Left renal pelvis (tissue), 4 donors: Measurements from ENCODE around the gene CTAG1A. TPM values are rescaled to one million over a fixed set of nuclear protein-coding genes. Genes with fewer than 3 reads are reported as not detected.
"Not testable (repeated sequence)": the region's sequence is repeated elsewhere in the genome, so short reads cannot be mapped to it uniquely, and the experiment has no call there.

ENCODE experiments used
- DNase-seq, 4 donors: peaks; one replicate each; pipeline ENCODE4 v3.0.0-alpha.2; 2013; ENCODE audit warnings: low read depth in 4 of 4, low spot score in 3 of 4
- polyA plus RNA-seq, 4 donors: library from polyadenylated mRNA; unstranded; fragments of 120-200 nt; gene quantifications; one replicate each; pipeline ENCODE4 v1.2.1, GENCODE V29; 2013; ENCODE audit not compliant: insufficient read length in 4 of 4

CTAG1A gene
- polyA plus RNA-seq, 4 donors = not detected

DNA sequence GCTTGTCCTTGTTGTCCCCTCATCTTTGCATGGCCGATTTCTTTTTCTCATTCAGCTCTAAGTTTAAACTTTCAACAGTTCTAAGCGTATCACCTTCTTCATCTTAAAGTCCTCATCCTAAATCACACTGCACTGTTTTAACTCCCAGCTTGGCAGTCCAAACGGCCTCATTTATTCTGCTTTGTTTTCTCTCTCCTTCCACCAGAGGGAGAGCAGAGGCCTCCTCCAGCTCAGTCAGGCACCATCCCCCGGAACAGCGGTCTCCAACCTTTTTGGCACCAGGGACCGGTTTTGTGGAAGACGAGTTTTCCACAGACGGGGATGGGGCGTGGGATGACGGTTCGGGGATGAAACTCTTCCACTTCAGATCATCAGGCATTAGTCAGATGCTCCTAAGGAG, 14.6 kb upstream of the CTAG1A start:
- not testable (repeated sequence) for DNase-seq

DNA sequence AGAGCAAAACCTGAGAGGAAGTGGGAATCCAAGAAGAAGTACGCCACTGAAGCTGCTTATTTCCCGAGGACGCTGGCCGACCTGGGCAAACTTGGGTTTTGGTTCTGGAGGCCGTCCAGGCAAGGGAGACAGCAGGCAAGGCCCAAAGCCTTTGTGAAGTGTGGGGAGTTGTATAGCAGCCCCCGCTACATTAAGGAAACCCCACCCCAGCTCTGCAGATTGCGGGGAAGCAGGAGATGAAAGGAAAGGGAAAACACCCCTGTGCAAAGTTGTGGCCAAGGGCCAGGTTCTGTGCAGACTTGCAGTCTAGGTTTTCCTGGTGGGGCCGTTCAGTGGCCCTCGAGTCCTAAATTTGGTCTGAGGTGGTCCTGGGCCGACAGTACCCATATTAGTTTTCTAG, 11.9 kb upstream of the CTAG1A start:
- DNase-seq = not testable (repeated sequence)

DNA sequence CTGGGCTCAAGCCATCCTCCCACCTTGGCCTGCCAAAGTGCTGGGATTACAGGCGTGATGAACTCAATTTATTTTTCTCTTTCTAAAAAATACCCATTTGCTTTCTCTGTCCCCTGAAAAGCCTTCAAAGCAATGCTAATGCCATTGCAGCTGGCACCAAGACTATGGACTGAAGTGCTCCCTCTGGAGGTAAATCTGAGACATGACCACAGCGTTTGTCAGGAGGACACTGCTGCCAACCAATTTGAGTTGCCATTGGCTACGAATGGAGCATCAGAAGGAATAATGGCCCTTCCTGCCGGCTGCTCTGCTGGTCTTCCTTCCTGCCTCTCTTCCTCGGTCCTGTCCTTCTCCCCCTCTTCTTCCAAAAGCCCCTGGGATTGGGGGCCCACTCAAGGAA, 9.9 kb upstream of the CTAG1A start:
- not testable (repeated sequence) for DNase-seq

DNA sequence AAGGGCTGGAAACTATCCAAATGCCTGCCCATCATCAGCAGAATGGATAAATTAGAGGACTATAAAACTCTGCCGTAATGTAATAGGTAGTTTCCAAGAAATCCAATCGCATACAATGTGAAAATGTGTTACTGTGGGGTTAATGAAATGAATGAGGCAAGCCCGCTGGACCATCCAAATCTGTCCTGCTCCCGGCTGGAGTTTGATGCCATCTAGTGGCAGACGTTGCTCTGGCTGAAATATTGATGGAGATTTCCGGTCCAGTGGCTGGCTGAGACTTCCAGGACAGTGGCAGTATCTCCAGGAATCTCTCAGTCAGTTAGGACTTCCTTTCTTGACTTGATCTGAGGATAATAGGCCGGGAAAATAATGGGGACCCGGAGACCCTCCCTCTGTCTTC, 1.9 kb upstream of the CTAG1A start:
- not testable (repeated sequence) for DNase-seq

DNA sequence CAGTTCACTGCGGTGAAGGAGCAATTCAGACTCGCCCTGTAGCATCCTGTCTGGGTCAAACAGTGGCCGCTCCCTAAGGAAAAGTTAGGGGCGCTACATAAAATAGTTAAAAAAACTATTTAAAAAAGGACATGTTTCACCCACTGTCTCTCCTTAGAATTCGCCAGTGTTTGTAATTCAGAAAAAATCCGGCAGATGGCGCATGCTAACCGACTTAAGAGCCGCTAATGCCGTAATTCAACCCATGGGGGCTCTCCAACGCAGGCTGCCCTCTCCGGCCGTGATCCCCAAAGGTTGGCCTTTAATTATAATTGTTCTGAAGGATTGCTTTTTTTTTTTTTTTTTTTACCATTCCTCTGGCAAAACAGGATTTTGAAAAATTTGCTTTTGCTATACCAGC, 5.5 kb downstream of the CTAG1A start:
- not testable (repeated sequence) for DNase-seq

DNA sequence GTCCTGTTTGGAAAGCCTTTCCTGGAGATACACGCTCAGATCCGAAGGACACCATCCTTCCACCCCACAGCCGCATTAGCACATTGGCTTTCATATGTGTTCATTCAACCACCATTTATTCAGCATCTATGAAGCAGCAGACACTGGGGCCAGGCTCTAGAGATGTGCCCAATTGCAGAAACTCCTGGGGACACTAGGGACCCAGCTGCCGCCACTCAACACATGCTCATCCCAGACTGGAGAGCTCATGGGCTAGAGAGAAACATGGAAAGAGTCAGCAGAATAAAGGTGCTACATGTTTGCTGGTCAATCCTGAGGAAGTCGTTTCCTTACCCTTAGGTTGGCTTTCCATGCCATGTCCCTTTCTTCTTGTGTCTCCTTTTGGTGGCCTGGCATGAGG, 7.6 kb downstream of the CTAG1A start:
- no peak for DNase-seq

DNA sequence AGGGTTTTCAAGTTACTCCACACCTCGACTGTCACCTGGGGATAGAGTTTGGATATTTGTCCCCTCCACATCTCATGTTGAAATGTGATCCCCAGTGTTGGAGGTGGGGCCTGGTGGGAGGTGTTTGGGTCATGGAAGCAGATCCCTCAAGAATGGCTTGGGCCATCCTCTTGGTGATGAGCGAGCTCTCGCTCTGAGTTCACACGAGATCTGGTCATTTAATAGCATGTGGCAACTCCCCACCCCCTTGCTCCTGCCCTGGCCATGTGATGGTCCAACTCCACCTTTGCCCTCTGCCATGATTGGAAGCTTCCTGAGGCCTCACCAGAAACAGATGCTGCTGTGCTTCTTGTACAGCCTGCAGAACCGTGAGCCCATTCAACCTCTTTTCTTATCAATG, 8.3 kb downstream of the CTAG1A start:
- no peak for DNase-seq

DNA sequence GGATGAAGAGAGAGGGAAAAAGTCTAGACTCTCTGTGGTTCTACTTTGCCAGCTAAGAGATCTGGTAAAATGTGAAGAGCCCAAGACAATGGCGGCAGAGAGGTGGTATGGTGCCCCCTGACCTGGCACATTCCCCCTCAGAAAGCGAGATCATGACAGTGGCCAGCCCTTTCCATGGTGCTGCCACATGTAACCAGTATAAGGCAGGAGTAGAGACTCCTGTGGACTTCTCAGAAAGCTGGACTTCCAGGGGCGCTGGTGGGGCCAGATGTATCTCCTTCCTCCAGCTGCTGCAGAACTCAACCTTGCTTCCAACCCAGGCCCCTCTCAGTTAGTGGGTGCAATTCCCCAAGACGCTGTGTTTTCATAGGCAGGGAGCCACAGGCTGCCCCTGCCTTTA, 9.6 kb downstream of the CTAG1A start:
- no peak for DNase-seq

DNA sequence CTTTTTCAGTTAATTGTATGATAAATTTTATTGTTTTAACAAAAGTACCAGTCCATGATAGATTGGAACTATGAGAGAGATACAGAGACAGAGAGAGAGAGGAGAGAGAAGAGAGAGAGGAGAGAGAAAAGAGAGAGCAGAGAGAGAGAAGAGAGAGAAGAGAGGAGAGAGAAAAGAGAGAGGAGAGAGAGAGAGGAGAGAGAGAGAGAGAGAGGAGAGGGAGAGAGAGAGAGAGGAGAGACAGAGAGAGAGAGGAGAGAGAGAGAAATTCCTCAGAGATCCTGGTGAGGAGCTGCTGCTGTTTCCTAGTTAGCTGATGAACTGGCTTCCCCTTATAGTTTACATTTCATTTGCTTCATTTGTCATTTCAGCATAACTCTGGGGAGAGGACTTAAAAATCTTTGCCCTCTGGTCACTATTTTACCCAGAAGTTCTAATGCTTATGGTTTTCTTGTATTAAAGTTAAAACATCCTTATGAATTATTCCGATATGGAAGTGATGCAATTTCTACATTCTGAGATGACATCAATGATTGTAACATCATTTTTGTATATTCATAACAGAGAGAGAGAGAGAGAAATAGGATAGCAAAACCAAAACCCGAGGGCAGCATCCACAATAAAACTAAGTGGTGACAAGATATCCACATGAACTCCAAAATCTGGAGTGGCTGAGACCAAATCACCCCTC, 10.8 kb downstream of the CTAG1A start:
- DNase-seq = no peak

DNA sequence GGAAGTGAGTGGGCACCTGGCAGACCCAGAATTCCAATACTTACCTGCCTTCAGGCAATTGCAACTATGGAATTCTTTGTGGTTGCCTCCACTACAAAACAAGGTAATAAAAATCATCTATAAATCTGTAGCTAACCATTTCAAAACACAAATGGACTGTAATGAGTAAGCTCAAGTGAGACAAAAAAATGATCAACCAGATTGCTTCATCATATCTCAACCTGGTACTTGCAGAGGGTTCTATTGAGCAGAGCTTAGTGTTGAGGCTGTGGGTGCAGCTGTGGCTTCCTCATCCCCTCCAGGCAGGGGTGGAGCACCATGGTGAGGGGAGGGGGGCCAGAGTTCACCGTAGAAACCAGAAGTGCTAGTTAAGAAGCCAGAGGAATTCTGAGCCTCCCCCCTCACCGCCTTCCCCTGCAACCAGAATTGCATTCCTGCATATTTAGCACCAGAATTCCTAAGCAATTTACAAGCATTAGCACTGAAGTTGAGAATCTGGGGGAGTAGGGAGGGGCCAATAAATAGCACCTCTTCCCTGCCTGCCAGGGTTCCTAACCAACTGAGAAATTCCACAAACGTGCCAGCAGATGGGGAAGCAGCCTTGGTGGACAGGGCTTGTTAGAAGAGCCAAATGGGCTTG, 11.5 kb downstream of the CTAG1A start:
- DNase-seq = peak in 3 of 4 donors; percentile 7 to 41 (median 40)

DNA sequence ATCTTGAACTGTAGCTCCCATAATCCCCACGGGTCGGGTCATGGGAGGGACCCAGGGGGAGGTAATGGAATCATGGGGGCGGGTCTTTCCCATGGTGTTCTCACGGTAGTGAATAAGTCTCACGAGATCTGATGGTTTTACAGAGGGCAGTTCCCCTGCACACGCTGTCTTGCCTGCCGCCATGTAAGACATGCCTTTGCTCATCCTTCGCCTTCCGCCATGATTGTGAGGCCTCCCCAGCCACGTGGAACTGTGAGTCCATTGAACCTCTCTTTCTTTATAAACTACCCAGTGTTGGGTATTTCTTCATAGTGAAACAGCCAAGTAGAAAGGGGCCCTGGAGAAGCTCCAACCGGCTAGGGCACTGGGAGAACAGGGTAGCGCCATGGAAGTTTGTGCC, 12.3 kb downstream of the CTAG1A start:
- no peak for DNase-seq

DNA sequence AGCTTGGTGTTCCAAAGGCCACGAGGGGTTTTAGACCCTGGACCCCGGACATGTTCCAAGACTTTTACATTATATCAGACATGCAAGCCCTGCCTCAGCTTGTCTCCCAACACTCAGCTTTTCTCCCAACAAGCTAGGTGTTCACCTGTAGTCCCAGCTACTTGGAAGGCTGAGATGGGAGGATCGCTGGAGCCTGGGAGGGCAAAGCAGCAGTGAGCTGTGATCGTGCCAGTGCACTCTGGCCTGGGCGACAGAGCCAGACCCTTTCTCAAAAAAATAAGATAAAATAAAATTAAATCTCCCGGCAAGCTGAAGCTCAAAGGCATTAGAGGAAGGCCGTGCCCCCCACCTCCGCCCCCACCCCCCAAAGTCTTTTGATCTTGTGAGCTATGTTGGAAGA, 13.7 kb downstream of the CTAG1A start:
- no peak for DNase-seq

DNA sequence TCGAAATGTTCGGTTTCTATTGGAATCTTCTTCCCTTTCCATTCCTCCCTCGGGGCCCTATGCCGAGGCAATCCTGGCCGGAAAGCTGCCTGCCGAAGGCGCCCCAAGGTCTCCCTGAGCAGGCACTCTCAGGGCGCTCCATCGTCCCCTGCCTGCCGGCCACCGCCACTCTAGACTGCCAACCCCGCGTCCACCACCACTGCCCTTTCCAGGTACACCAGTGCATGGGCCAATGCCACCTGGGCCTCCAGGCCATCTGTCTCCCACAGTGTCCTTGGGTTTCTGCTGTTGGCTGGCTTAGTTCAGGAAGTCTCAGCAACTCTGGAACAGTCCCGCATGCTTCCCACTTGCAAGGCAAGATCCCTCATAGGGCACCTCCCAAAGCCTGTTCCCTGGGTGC, 14.6 kb downstream of the CTAG1A start:
- no peak for DNase-seq

DNA sequence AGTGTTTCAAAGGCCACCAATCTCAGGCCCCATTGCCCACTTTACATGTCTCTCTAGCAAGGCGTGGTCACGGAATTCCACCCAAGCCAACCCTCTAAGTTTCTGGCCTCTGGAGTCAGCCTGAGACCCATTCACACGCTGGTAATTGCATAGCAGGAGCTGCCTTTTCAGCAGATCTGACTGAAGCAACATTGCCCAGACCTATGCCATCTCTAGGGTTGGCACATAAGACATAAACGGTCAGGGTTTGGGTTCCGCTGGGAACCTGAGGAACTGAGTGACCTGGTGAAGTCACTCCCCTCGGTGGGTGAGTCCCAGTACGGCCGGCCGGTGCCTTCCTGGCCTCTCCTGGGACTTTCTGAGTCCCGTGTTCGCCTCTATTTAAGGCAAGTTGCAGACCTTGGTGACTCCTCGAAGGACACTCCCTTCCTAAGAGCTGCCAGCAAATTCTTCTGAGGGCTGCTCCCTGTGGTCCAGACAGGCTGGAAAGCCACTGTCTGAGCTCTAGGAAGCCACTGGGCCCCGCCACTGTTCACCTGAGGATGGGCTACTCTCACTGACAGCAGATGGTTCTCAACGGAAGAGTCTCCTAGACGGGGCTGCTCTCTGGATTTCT, 15.9 kb downstream of the CTAG1A start:
- no peak for DNase-seq

DNA sequence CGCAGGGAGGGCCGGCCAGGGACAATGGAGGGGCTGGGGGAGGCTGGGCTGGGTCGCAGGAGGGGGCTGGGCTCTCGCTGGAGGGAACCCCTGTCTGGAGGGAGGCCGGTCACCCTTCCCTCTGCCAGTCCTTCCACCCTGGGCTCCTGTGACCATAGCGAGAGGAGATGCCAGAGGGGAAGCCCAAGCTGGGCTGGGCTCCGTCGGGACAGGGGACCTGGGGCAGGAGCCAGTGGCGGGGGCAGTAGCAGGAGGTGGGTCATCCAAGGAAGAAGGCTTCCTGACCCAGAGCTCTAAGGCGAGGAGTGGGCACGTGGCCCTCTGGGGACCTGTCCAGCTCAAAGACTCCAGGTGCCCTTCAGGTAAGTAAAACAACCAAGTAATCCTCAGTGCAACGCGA, 17.3 kb downstream of the CTAG1A start:
- no peak for DNase-seq

DNA sequence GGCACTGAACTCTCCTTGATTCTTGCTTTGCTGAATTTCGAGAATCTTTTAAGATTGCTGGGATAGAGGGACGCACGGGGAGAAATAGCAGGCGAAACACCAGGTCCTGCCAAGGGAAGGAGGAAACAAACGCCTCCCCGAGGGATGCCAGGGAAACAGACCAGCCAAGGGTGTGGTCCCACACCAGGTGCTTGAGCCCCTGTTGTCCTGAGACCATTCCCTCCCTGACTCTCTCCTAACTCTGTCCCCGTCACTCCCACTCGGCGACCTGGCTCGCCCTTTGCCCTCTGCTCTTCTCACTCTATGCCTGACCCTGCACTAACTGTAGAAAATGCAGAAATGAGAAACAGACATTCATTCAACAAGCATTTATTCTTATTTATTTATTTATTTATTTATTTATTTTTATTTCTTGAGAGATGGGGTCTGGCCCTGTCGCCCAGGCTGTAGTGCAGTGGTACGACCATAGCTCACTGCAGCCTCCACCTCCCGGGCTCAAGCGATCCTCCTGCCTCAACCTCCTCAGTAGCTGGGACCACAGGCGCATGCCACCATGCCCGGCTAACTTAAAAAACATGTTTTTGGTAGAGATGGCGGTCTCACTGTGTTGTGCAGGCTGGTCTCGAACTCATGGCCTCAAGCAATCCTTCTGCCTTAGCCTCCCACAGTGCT, 18.0 kb downstream of the CTAG1A start:
- DNase-seq = no peak

DNA sequence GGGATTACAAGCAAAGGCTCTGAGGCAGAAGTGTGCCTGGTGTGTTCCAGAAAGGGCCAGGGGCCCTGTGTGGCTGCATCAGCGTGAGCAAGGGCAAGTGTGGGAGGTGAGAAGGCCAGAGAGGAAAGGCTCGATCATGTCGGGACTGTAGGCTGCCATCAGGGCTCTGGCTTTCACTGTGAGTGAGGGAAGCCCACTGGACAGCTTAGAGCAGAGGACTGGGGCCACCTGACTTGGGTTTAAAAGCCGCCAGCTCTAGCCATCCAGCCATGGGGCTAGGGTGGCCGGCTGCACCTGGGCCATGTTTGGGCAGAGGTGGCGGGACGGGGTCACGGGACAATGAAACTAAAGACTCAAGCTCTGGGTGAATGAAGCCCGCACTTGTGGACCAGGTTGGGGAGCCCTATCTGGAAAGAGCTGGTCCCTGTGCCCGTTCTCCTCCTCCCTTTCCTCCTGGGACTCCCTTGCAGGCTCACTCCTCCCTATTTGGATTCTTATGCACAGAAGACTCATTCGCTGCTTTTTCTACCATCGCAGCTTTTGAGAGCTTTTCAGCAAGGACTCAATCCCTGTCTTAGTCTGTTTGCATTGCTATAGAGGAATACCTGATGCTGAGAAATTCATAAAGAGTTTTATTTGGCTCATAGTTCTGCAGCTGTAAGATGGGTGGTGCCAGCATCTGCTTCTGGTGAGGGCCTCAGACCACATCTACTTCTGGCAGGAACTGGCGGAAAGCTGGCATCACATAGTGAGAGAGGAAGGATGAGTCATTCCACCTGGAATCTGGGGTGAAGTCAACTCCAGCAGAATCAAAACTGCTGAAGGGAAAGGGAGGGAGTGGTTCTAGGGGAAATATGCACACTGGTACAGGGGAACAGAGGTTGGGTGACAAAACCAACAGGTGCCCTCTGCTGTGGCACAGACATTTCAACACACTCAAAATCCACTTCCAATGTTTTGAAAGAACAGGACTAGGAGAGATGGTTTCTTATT, 18.8 kb downstream of the CTAG1A start:
- DNase-seq = no peak

DNA sequence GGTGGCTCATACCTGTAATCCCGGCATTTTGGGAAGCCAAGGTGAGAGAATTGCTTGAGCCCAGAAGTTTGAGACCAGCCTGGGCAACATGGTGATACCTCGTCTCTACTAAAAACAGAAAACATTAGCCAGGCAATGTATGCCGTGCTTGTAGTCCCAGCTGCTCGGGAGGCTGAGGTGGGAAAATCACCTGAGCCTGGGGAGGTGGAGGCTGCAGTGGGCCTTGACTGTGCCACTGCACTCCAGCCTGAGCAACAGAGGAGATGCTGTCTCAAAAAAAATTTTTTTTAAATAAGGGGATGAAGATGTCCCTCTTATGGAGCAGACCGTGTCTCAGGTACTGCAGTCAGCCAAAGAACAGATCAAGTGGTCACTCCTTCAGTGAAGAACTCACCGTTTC, 20.6 kb downstream of the CTAG1A start:
- no peak for DNase-seq

DNA sequence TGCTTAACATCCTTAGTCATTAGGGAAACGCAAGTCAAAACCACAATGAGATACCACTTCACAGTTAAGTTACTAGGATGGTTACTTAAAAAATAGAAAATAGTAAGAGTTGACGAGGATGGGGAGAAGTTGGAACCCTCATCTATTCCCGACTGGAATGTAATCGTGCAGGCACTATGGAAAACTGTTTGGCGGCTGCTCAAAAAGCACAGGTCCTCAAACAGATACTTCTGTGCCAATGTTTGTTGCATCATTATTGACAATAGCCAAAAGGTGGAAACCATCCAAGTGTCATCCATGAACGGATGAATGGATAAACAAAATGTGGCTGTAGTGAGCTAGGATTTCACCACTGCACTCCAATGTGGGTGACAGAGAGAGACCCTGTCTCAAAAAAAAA, 22.4 kb downstream of the CTAG1A start:
- no peak for DNase-seq

DNA sequence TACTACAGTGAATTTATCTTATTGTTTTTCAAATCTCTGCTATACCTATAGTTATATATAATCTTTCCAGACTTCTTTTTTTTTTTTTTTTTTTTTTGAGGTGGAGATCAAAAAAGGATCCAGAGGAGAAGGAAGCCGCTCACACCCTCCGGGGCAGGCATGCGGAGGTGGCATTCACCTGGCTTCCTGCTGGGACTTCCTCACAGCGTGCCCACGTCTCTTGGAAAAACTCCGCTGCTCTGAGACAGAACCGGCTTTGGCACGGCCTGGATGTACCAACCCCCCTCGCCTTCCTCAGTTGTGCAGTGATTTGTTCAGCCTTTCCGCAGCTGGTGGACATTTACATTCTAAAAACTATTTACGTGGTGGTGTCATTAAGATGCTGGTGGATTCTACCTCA, 23.0 kb downstream of the CTAG1A start:
- DNase-seq = not testable (repeated sequence)
